A549 (cell line): Measurements from ENCODE around the gene CAMKMT.

ENCODE experiments used
- EP300 ChIP-seq, 2 experiments: fragments of >200 bp; sonication (Bioruptor Twin); formaldehyde crosslinking; IDR thresholded peaks; 2 replicates in 1 of 2; 3 replicates in 1 of 2; pipeline ENCODE4 v1.6.1; 2016 to 2017
- ESRRA ChIP-seq: fragments of 150-350 bp; IDR thresholded peaks from 2 replicates; pipeline ENCODE4 v1.6.1; 2014; ENCODE audit warnings: mild to moderate bottlenecking, low read length, borderline replicate concordance
- MAX ChIP-seq: IDR thresholded peaks from 2 replicates; pipeline ENCODE4 v1.6.1; 2012
- RNF2 ChIP-seq: fragments of 200-600 bp; sonication (generic); IDR thresholded peaks from 2 replicates; pipeline ENCODE4 v1.6.1; 2016; ENCODE audit warnings: low read depth, mild to moderate bottlenecking, antibody characterized with exemption, moderate library complexity, borderline replicate concordance
- ZFP36 ChIP-seq: fragments of 450-650 bp; IDR thresholded peaks from 2 replicates; pipeline ENCODE4 v1.6.1; 2014; ENCODE audit warnings: borderline replicate concordance; ENCODE audit not compliant: partially characterized antibody
- TF ChIP-seq, protein P1 (sequence below): IDR thresholded peaks from 2 replicates; pipeline ENCODE4 v1.6.1; 2012; ENCODE audit warnings: low read depth, borderline replicate concordance
- TF ChIP-seq, protein P2 (sequence below): fragments of >200 bp; sonication (Bioruptor Twin); formaldehyde crosslinking; IDR thresholded peaks from 3 replicates; pipeline ENCODE4 v1.5.1; 2016

GRCh38 chr2:44459739-44460138, 98.0 kb downstream of the CAMKMT start:
- no peak for TF ChIP-seq ESRRA
- TF ChIP-seq, protein P1, sequence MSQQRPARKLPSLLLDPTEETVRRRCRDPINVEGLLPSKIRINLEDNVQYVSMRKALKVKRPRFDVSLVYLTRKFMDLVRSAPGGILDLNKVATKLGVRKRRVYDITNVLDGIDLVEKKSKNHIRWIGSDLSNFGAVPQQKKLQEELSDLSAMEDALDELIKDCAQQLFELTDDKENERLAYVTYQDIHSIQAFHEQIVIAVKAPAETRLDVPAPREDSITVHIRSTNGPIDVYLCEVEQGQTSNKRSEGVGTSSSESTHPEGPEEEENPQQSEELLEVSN = no peak
- TF ChIP-seq, protein P2, sequence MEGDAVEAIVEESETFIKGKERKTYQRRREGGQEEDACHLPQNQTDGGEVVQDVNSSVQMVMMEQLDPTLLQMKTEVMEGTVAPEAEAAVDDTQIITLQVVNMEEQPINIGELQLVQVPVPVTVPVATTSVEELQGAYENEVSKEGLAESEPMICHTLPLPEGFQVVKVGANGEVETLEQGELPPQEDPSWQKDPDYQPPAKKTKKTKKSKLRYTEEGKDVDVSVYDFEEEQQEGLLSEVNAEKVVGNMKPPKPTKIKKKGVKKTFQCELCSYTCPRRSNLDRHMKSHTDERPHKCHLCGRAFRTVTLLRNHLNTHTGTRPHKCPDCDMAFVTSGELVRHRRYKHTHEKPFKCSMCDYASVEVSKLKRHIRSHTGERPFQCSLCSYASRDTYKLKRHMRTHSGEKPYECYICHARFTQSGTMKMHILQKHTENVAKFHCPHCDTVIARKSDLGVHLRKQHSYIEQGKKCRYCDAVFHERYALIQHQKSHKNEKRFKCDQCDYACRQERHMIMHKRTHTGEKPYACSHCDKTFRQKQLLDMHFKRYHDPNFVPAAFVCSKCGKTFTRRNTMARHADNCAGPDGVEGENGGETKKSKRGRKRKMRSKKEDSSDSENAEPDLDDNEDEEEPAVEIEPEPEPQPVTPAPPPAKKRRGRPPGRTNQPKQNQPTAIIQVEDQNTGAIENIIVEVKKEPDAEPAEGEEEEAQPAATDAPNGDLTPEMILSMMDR = no peak
- no peak for TF ChIP-seq EP300 (IDR thresholded peaks at IDR 0.05)
- TF ChIP-seq RNF2 = no peak
- no peak for TF ChIP-seq MAX
- TF ChIP-seq ZFP36 = no peak
